Glomerular endothelial cell (primary cell): ENCODE data around the gene AKIRIN1. TPM values are rescaled to one million over a fixed set of nuclear protein-coding genes. Genes with fewer than 3 reads are reported as not detected.
A peak's percentile ranks its signal among the peaks of the same experiment; 100 is the strongest.
"Not testable (repeated sequence)": the region's sequence is repeated elsewhere in the genome, so short reads cannot be mapped to it uniquely, and the experiment has no call there.

Source experiments
- DNase-seq: peaks from one replicate; pipeline ENCODE4 v3.0.0-alpha.2; 2011; ENCODE audit warnings: low read depth, low spot score; ENCODE audit errors: extremely low read depth
- total RNA-seq: library from RNA; depleted of rRNA; stranded (reverse); fragments of >200 nt; gene quantifications from 2 replicates; pipeline ENCODE4 v1.2.3, GENCODE V29; 2015

Gene AKIRIN1
- total RNA-seq, 1 donor from 2014 or later: 46.7 TPM

- DNase-seq: no peak
Observed at GRCh38 chr1:39036678-39037077, 45.6 kb downstream of the AKIRIN1 start.

GRCh38 chr1:39043513-39043912, 52.4 kb downstream of the AKIRIN1 start:
- DNase-seq: no peak

GRCh38 chr1:39044762-39045161, 53.7 kb downstream of the AKIRIN1 start:
- DNase-seq: no peak

- no peak for DNase-seq
Observed at GRCh38 chr1:39045231-39045630, 54.2 kb downstream of the AKIRIN1 start.

GRCh38 chr1:39046613-39047210, 55.6 kb downstream of the AKIRIN1 start:
- DNase-seq: no peak

GRCh38 chr1:39047374-39048229, 56.5 kb downstream of the AKIRIN1 start:
- peak; percentile 70 for DNase-seq

GRCh38 chr1:39048745-39049370, 57.8 kb downstream of the AKIRIN1 start:
- DNase-seq: no peak

- DNase-seq: no peak
Observed at GRCh38 chr1:39050001-39050400, 58.9 kb downstream of the AKIRIN1 start.

- not testable (repeated sequence) for DNase-seq
Observed at GRCh38 chr1:39051193-39051850, 60.2 kb downstream of the AKIRIN1 start.

- no peak for DNase-seq
Observed at GRCh38 chr1:39051956-39052355, 60.9 kb downstream of the AKIRIN1 start.

GRCh38 chr1:39055213-39055710, 64.2 kb downstream of the AKIRIN1 start:
- not testable (repeated sequence) for DNase-seq

Other genes starting within 250 kb of the AKIRIN1 start
- 39.8 and 43.9 TPM in 2 replicates for gene RRAGC, start 131.5 kb upstream of the AKIRIN1 start, total RNA-seq
- gene MYCBP, start 117.9 kb upstream of the AKIRIN1 start, total RNA-seq: 10.2 and 14.3 TPM in 2 replicates
- gene GJA9, start 109.7 kb upstream of the AKIRIN1 start, total RNA-seq: not detected in 2 replicates
- gene RHBDL2, start 49.4 kb upstream of the AKIRIN1 start, total RNA-seq: 0.12 TPM in 1 of 2 replicates, not detected in the other
- 476 and 496 TPM in 2 replicates for gene NDUFS5, start 35.1 kb downstream of the AKIRIN1 start, total RNA-seq
- gene MACF1, start 213.4 kb downstream of the AKIRIN1 start, total RNA-seq: 522 and 612 TPM in 2 replicates